Lung (tissue), 12 donors: ENCODE measurements around the gene LRP3. TPM values are rescaled to one million over a fixed set of nuclear protein-coding genes. Genes with fewer than 3 reads are reported as not detected.
"Not testable (repeated sequence)": the region's sequence is repeated elsewhere in the genome, so short reads cannot be mapped to it uniquely, and the experiment has no call there.

Experiments used
- ATAC-seq: fragments of 200-7000 bp; cut with Tn5 transposase; one replicate; pipeline ENCODE4 v1.9.1; 2020; ENCODE audit warnings: moderate number of reproducible peaks; ENCODE audit not compliant: insufficient read depth, low FRiP score
- DNase-seq, 3 donors: peaks; one replicate each; pipeline ENCODE4 v3.0.0-alpha.2; 2013 to 2017
- H3K27ac ChIP-seq, 2 donors: one replicate each; pipeline ENCODE4 v1.5.1; 2013; ENCODE audit warnings: mild to moderate bottlenecking in 2 of 2, moderate library complexity in 2 of 2, control low read depth in 1 of 2, inconsistent platforms in 1 of 2, low read depth in 1 of 2, low read length in 1 of 2
- H3K27me3 ChIP-seq, 3 donors: one replicate each; pipeline ENCODE4 v1.5.1; 2013; ENCODE audit warnings: low read length in 2 of 3; ENCODE audit not compliant: control insufficient read depth in 3 of 3, insufficient read depth in 3 of 3
- H3K36me3 ChIP-seq, 4 donors: one replicate each; pipeline ENCODE4 v1.5.1; 2013; ENCODE audit warnings: low read length in 4 of 4, mild to moderate bottlenecking in 1 of 4, moderate library complexity in 1 of 4; ENCODE audit not compliant: control insufficient read depth in 4 of 4, insufficient read depth in 4 of 4
- H3K4me1 ChIP-seq, 5 donors: one replicate each; pipeline ENCODE4 v1.5.1; 2013; ENCODE audit warnings: low read length in 5 of 5, mild to moderate bottlenecking in 2 of 5, moderate library complexity in 1 of 5; ENCODE audit not compliant: control insufficient read depth in 5 of 5, insufficient read depth in 5 of 5
- H3K4me3 ChIP-seq: one replicate; pipeline ENCODE4 v1.5.1; 2013; ENCODE audit warnings: mild to moderate bottlenecking, control low read depth, moderate library complexity
- H3K9ac ChIP-seq, 2 donors: one replicate each; pipeline ENCODE4 v1.5.1; 2013; ENCODE audit warnings: low read length in 2 of 2, control low read depth in 1 of 2; ENCODE audit not compliant: insufficient read depth in 1 of 2
- H3K9me3 ChIP-seq, 4 donors: one replicate each; pipeline ENCODE4 v1.5.1; 2013; ENCODE audit warnings: low read length in 3 of 4, mild to moderate bottlenecking in 1 of 4, moderate library complexity in 1 of 4; ENCODE audit not compliant: control insufficient read depth in 4 of 4, insufficient read depth in 3 of 4
- CTCF ChIP-seq: IDR thresholded peaks from 2 replicates; pipeline ENCODE4 v1.5.1; 2012; ENCODE audit warnings: mild to moderate bottlenecking; ENCODE audit errors: control extremely low read depth, extremely low read depth
- WGBS, 2 donors: extraction: QIAGEN DNeasy Blood & Tissue Kit; methylation state at CpG; one replicate each; pipeline ENCODE4 v1.1.7; 2013; 5-methylcytosine and 5-hydroxymethylcytosine counted together
- polyA plus RNA-seq, 2 donors: library from polyadenylated mRNA; stranded (reverse); fragments of 200-250 nt; gene quantifications; one replicate each; pipeline ENCODE4 v1.2.1, GENCODE V29; 2013
- total RNA-seq, 2 donors: library from RNA; depleted of rRNA in 1 of 2; stranded (reverse); fragments of >200 nt in 1 of 2; gene quantifications; one replicate each; pipeline ENCODE4 v1.2.1, GENCODE V29; 2014 to 2021
- donor health status: control.
- donor health status: control.
- donor health status: Bipolar disorder and iron deficiency.
- donor health status: healthy.
- donor health status: DM: yes; HTN: yes; CAD: no.

LRP3 gene
- total and polyA plus RNA-seq, 4 donors, result 10.6 to 18.2 (median 14.6) TPM

GRCh38 chr19:33207903-33208302 is 13.8 kb downstream of the LRP3 start:
- H3K4me3 ChIP-seq, result no peak overlapping the region
- no peaks in the 10 kb centered on the region for H3K9me3 ChIP-seq
- no peak overlapping the region for H3K27ac ChIP-seq
- WGBS, 2 donors, result 88 to 89% methylated on average over 9 of the region's 9 CpGs
- no peak for ATAC-seq
- peaks cover 0 to 8% (median 0%) of the 10 kb centered on the region in 5 donors for H3K4me1 ChIP-seq
- H3K36me3 ChIP-seq, result peaks cover 0 to 19% (median 6%) of the 10 kb centered on the region in 4 donors
- no peak for TF ChIP-seq CTCF
- no peak for DNase-seq
- H3K27me3 ChIP-seq, result no peaks in the 10 kb centered on the region
- H3K9ac ChIP-seq, result no peak overlapping the region

- H3K27me3 ChIP-seq, result no peaks in the 10 kb centered on the region
- WGBS, 2 donors, result 54 to 62% methylated on average over 11 of the region's 11 CpGs
- peak in 1 of 3 donors; percentile 17 for DNase-seq
Measured at GRCh38 chr19:33208371-33208895, 14.3 kb downstream of the LRP3 start.

GRCh38 chr19:33208904-33209849 is 15.0 kb downstream of the LRP3 start:
- peaks cover 0 to 14% (median 2%) of the 10 kb centered on the region in 4 donors for H3K36me3 ChIP-seq
- ATAC-seq (no peak), DNase-seq (peak in 1 of 3 donors; percentile 10)
- no peaks in the 10 kb centered on the region for H3K27me3 ChIP-seq
- H3K4me1 ChIP-seq, result peaks cover 0 to 8% (median 0%) of the 10 kb centered on the region in 5 donors
- no peak overlapping the region for H3K9ac ChIP-seq
- no peaks in the 10 kb centered on the region for H3K9me3 ChIP-seq
- H3K27ac ChIP-seq, result no peak overlapping the region
- no peak overlapping the region for H3K4me3 ChIP-seq
- no peak for TF ChIP-seq CTCF
- 86 to 91% methylated on average over 24 of the region's 24 CpGs for WGBS, 2 donors

More at GRCh38 chr19:33208371-33208895, 14.3 kb downstream of the LRP3 start:
- H3K9me3 ChIP-seq, result no peaks in the 10 kb centered on the region
- H3K4me1 ChIP-seq, result peaks cover 0 to 8% (median 0%) of the 10 kb centered on the region in 5 donors
- no peak overlapping the region for H3K27ac ChIP-seq
- H3K36me3 ChIP-seq, result peaks cover 0 to 19% (median 2%) of the 10 kb centered on the region in 4 donors
- H3K4me3 ChIP-seq, result no peak overlapping the region
- no peak for ATAC-seq
- no peak overlapping the region for H3K9ac ChIP-seq
- no peak for TF ChIP-seq CTCF

GRCh38 chr19:33209850-33210230 is 15.7 kb downstream of the LRP3 start:
- not testable (repeated sequence) for H3K4me1 ChIP-seq, H3K27me3 ChIP-seq, H3K4me3 ChIP-seq, ATAC-seq, H3K27ac ChIP-seq, H3K9me3 ChIP-seq, DNase-seq, H3K9ac ChIP-seq
- H3K36me3 ChIP-seq, result peaks cover 0 to 10% (median under 1%) of the 10 kb centered on the region in 4 donors
- WGBS, 2 donors, result 94 to 96% methylated on average over 7 of the region's 7 CpGs
